Panc1 (cell line): ENCODE measurements around the gene MBOAT7. TPM values are rescaled to one million over a fixed set of nuclear protein-coding genes. Genes with fewer than 3 reads are reported as not detected.

Experiments used
- ATAC-seq: fragments of 200-7000 bp; cut with Tn5 transposase; 2 replicates; pipeline ENCODE4 v1.9.1; 2020; ENCODE audit warnings: mild to moderate bottlenecking, moderate library complexity
- BruUV-seq: library from RNA; stranded (reverse); fragments of 400-500 nt; replicated peaks from 2 replicates; lab custom pipeline; 2021; lab: Mats Ljungman, UMichigan
- CTCF ChIA-PET: fragments of 300-600 bp; sonication (Branson Sonifier 250); formaldehyde crosslinking; loops from one replicate; lab custom pipeline; 2022; ENCODE audit warnings: antibody characterized with exemption; lab: Charles Lee
- POLR2A ChIA-PET: fragments of 300-600 bp; sonication (Branson Sonifier 250); formaldehyde crosslinking; loops from one replicate; lab custom pipeline; 2022; ENCODE audit warnings: antibody characterized with exemption; lab: Charles Lee
- DNase-seq: peaks from one replicate; pipeline ENCODE4 v3.0.0-alpha.2; 2010; ENCODE audit warnings: low read depth, low spot score
- H3K27ac ChIP-seq: 2 replicates; pipeline ENCODE4 v1.5.1; 2011; ENCODE audit warnings: mild to moderate bottlenecking, low read length, inconsistent platforms
- H3K27me3 ChIP-seq: fragments of 200-500 bp; sonication (Bioruptor generic); 2 replicates; pipeline ENCODE4 v1.6.0; 2014; ENCODE audit warnings: low read length, inconsistent platforms; ENCODE audit not compliant: control insufficient read depth, insufficient read depth
- H3K36me3 ChIP-seq: fragments of 200-500 bp; sonication (Bioruptor generic); 2 replicates; pipeline ENCODE4 v1.5.1; 2014; ENCODE audit warnings: inconsistent platforms, mild to moderate bottlenecking, low read length, moderate library complexity; ENCODE audit not compliant: control insufficient read depth, insufficient read depth
- H3K4me1 ChIP-seq: 2 replicates; pipeline ENCODE4 v1.5.1; 2011; ENCODE audit warnings: inconsistent platforms, mild to moderate bottlenecking, low read length, moderate library complexity; ENCODE audit not compliant: control insufficient read depth, insufficient read depth
- H3K4me3 ChIP-seq, 2 experiments: 2 replicates each; pipeline ENCODE4 v1.5.1; 2011 to 2012; ENCODE audit warnings: low read depth in 2 of 2, low read length in 2 of 2, mild to moderate bottlenecking in 2 of 2, inconsistent platforms in 1 of 2, moderate library complexity in 1 of 2
- H3K9me3 ChIP-seq: fragments of 200-500 bp; sonication (Bioruptor generic); 2 replicates; pipeline ENCODE4 v1.5.1; 2014; ENCODE audit warnings: low read depth, mild to moderate bottlenecking, inconsistent platforms, low read length, moderate library complexity; ENCODE audit not compliant: control insufficient read depth, insufficient read depth
- POLR2AphosphoS5 ChIP-seq: IDR thresholded peaks from 2 replicates; pipeline ENCODE4 v1.6.1; 2012; ENCODE audit warnings: mild to moderate bottlenecking, low read depth, low read length, moderate library complexity
- SIN3A ChIP-seq: IDR thresholded peaks from 2 replicates; pipeline ENCODE4 v1.6.1; 2012; ENCODE audit warnings: low read depth, mild to moderate bottlenecking, low read length, moderate library complexity, borderline replicate concordance; ENCODE audit not compliant: insufficient read depth
- TCF7L2 ChIP-seq: IDR thresholded peaks from 2 replicates; pipeline ENCODE4 v1.6.1; 2011; ENCODE audit warnings: mild to moderate bottlenecking, low read depth, low read length, inconsistent platforms
- in situ Hi-C: cut with HindIII; loops from 2 replicates; pipeline ENCODE4 v1.10.0; 2016; ENCODE audit warnings: low sequenced_read_pairs, low pct_unique_long_range_greater_than_20kb
- intact Hi-C: fragments of 100-400 bp; cut with micrococcal nuclease; formaldehyde crosslinking; loops from one replicate; pipeline ENCODE4 v1.10.0; 2022; ENCODE audit not compliant: unreplicated experiment
- total RNA-seq: library from RNA; stranded (reverse); gene quantifications from one replicate; pipeline ENCODE4 v1.2.1, GENCODE V29; 2021; ENCODE audit not compliant: unreplicated experiment
- TF ChIP-seq, protein P1 (sequence below): fragments of 450-650 bp; IDR thresholded peaks from 2 replicates; pipeline ENCODE4 v1.5.1; 2017; ENCODE audit warnings: mild to moderate bottlenecking
- TF ChIP-seq, protein P2 (sequence below), 2 experiments: IDR thresholded peaks; 2 replicates each; pipeline ENCODE4 v1.6.1; 2011 to 2012; ENCODE audit warnings: low read depth in 2 of 2, control low read depth in 1 of 2, low read length in 1 of 2, mild to moderate bottlenecking in 1 of 2, moderate library complexity in 1 of 2; ENCODE audit not compliant: insufficient read depth in 1 of 2

The MBOAT7 gene
- total RNA-seq, 1 experiment from 2014 or later, result 264 TPM

DNA sequence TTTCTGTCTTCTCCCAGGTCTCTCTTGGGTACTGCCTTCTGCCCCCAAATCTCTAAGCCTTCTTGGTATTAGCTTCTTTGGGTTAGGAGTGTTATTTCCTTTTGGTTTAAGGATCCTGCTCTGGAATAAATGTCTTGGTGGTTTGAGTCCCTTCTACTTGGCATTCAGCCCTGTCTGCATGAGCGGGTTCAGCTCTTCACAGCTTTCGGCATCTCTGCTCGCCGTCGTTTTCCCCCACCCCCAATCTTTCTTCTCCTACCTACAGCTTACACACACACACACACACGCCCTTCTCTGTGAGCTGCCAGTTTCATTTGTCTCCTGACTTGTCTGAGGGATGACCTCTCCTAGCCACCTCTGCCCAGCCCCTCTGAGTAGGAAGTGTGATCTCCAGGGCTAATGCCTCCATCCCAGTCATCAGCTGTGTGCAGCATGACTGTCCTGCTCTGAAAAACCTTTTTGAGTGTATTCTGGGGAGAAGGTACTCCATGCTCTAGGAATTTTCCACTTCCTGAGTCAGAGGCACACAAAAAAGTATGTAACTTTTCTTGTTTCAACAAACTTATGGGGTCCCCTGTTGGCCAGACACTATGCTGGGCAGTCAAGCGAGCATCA is 47.1 kb downstream of the MBOAT7 start:
- intact Hi-C loops, result no loop called here
- Histone ChIP-seq H3K4me1 (peaks cover 26% of the 10 kb centered on the region), H3K27me3 (no peaks in the 10 kb centered on the region), H3K36me3 (peaks cover 44% of the 10 kb centered on the region), H3K9me3 (no peaks in the 10 kb centered on the region), H3K27ac (no peak overlapping the region), H3K4me3 (no peak overlapping the region)
- ChIA-PET CTCF (no interaction called here), POLR2A (interaction anchor here (0.6 kb wide), 1 partner anchor 26 kb away, joined by 4 read pairs; no protein-coding TSS in a partner anchor)
- no peak for ATAC-seq
- DNase-seq, result no peak
- TSS peak; percentile 24 for BruUV-seq
- in situ Hi-C loops, result no loop called here
- TF ChIP-seq SIN3A, result no peak
- no peak for TF ChIP-seq TCF7L2
- TF ChIP-seq, protein P1, sequence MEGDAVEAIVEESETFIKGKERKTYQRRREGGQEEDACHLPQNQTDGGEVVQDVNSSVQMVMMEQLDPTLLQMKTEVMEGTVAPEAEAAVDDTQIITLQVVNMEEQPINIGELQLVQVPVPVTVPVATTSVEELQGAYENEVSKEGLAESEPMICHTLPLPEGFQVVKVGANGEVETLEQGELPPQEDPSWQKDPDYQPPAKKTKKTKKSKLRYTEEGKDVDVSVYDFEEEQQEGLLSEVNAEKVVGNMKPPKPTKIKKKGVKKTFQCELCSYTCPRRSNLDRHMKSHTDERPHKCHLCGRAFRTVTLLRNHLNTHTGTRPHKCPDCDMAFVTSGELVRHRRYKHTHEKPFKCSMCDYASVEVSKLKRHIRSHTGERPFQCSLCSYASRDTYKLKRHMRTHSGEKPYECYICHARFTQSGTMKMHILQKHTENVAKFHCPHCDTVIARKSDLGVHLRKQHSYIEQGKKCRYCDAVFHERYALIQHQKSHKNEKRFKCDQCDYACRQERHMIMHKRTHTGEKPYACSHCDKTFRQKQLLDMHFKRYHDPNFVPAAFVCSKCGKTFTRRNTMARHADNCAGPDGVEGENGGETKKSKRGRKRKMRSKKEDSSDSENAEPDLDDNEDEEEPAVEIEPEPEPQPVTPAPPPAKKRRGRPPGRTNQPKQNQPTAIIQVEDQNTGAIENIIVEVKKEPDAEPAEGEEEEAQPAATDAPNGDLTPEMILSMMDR, result no peak
- TF ChIP-seq, protein P2, sequence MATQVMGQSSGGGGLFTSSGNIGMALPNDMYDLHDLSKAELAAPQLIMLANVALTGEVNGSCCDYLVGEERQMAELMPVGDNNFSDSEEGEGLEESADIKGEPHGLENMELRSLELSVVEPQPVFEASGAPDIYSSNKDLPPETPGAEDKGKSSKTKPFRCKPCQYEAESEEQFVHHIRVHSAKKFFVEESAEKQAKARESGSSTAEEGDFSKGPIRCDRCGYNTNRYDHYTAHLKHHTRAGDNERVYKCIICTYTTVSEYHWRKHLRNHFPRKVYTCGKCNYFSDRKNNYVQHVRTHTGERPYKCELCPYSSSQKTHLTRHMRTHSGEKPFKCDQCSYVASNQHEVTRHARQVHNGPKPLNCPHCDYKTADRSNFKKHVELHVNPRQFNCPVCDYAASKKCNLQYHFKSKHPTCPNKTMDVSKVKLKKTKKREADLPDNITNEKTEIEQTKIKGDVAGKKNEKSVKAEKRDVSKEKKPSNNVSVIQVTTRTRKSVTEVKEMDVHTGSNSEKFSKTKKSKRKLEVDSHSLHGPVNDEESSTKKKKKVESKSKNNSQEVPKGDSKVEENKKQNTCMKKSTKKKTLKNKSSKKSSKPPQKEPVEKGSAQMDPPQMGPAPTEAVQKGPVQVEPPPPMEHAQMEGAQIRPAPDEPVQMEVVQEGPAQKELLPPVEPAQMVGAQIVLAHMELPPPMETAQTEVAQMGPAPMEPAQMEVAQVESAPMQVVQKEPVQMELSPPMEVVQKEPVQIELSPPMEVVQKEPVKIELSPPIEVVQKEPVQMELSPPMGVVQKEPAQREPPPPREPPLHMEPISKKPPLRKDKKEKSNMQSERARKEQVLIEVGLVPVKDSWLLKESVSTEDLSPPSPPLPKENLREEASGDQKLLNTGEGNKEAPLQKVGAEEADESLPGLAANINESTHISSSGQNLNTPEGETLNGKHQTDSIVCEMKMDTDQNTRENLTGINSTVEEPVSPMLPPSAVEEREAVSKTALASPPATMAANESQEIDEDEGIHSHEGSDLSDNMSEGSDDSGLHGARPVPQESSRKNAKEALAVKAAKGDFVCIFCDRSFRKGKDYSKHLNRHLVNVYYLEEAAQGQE (IDR thresholded peaks at IDR 0.05; ENCODE audit: insufficient read depth in 1 of 2, low read depth in 2 of 2, low read length in 1 of 2), result no peak
- no peak for TF ChIP-seq POLR2AphosphoS5

DNA sequence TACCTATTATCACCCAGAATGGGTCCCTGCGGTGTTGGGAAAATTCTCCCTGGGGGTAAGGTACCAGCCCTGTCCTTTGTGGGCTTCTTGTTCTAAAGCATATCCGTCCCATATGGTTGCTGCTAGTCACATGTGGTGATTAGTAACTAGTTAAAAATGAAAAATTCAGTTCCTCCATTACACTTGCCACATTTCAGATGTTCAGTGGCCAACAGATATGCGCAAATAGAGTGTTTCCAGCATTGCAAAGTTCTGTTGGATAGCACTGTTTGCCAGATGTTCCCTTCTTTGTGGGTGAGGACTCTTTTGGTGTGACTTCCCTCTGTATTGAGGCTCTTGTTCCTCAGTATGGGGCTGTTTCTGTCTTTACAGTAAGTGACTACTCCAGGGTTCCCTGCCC is 48.0 kb downstream of the MBOAT7 start:
- DNase-seq, result no peak
- H3K9me3 ChIP-seq, result no peaks in the 10 kb centered on the region
- in situ Hi-C loops, result no loop called here
- H3K27me3 ChIP-seq, result no peaks in the 10 kb centered on the region
- POLR2A ChIA-PET, result interaction anchor here (0.6 kb wide), 1 partner anchor 25 kb away, joined by 4 read pairs; no protein-coding TSS in a partner anchor
- CTCF ChIA-PET, result no interaction called here
- no peak for ATAC-seq
- no TSS peak for BruUV-seq
- peaks cover 26% of the 10 kb centered on the region for H3K4me1 ChIP-seq
- peaks cover 40% of the 10 kb centered on the region for H3K36me3 ChIP-seq
- H3K27ac ChIP-seq, result peak overlapping the region; percentile 36; the same call in 1 of the 2 replicates
- intact Hi-C loops, result no loop called here
- no peak overlapping the region for H3K4me3 ChIP-seq
- TF ChIP-seq, protein P2 (IDR thresholded peaks at IDR 0.05; ENCODE audit: insufficient read depth in 1 of 2, low read depth in 2 of 2, low read length in 1 of 2), result no peak
- no peak for TF ChIP-seq TCF7L2
- TF ChIP-seq, protein P1, result no peak
- no peak for TF ChIP-seq POLR2AphosphoS5
- TF ChIP-seq SIN3A, result no peak
